Endodermal cell (in vitro differentiated cells): ENCODE data around the gene CD8A. TPM values are rescaled to one million over a fixed set of nuclear protein-coding genes. Genes with fewer than 3 reads are reported as not detected.
"Not testable (repeated sequence)": the region's sequence is repeated elsewhere in the genome, so short reads cannot be mapped to it uniquely, and the experiment has no call there.

Experiments
- DNase-seq: peaks from one replicate; pipeline ENCODE4 v3.0.0-alpha.2; 2017
- H3K27ac ChIP-seq: 2 replicates; pipeline ENCODE4 v1.5.1; 2013; ENCODE audit warnings: mild to moderate bottlenecking, low read depth, low read length, moderate library complexity
- H3K27me3 ChIP-seq: 2 replicates; pipeline ENCODE4 v1.6.1; 2013; ENCODE audit warnings: mild to moderate bottlenecking, low read length, moderate library complexity; ENCODE audit not compliant: insufficient read depth, control insufficient read depth, poor library complexity, severe bottlenecking
- H3K36me3 ChIP-seq: 2 replicates; pipeline ENCODE4 v1.7.0; 2013; ENCODE audit warnings: mild to moderate bottlenecking, low read length, moderate library complexity; ENCODE audit not compliant: control insufficient read depth, insufficient read depth
- H3K4me1 ChIP-seq: one replicate; pipeline ENCODE4 v1.7.0; 2013; ENCODE audit warnings: low read length; ENCODE audit not compliant: control insufficient read depth, insufficient read depth
- H3K4me3 ChIP-seq: 2 replicates; pipeline ENCODE4 v1.5.1; 2013; ENCODE audit warnings: mild to moderate bottlenecking, low read length, moderate library complexity
- H3K9ac ChIP-seq: 2 replicates; pipeline ENCODE4 v1.6.1; 2013; ENCODE audit warnings: mild to moderate bottlenecking, low read length, moderate library complexity; ENCODE audit not compliant: poor library complexity, severe bottlenecking; ENCODE audit errors: extremely low read depth
- H3K9me3 ChIP-seq: 2 replicates; pipeline ENCODE4 v1.6.1; 2013; ENCODE audit warnings: mild to moderate bottlenecking, low read length, moderate library complexity; ENCODE audit not compliant: control insufficient read depth
- H3K27ac Mint-ChIP-seq: 2 replicates; pipeline ENCODE4 v1.8.0; 2020; ENCODE audit warnings: mixed read lengths
- H3K27me3 Mint-ChIP-seq: 2 replicates; pipeline ENCODE4 v1.8.0; 2021; ENCODE audit warnings: mild to moderate bottlenecking, mixed read lengths; ENCODE audit not compliant: insufficient read depth
- H3K36me3 Mint-ChIP-seq: 2 replicates; pipeline ENCODE4 v1.8.0; 2020; ENCODE audit warnings: low read depth, mixed read lengths
- H3K4me1 Mint-ChIP-seq: 2 replicates; pipeline ENCODE4 v1.8.0; 2020; ENCODE audit warnings: mixed read lengths
- H3K4me3 Mint-ChIP-seq: 2 replicates; pipeline ENCODE4 v1.8.0; 2020; ENCODE audit warnings: mild to moderate bottlenecking, moderate library complexity, mixed read lengths
- H3K9me3 Mint-ChIP-seq: 2 replicates; pipeline ENCODE4 v1.8.0; 2020; ENCODE audit warnings: mild to moderate bottlenecking, mixed read lengths
- WGBS, 2 experiments: methylation state at CpG; one replicate each; pipeline versions ENCODE4 v1.1.5 to v1.1.7; 2013; ENCODE audit warnings: missing lambda C conversion rate in 2 of 2, mixed read lengths in 1 of 2; ENCODE audit not compliant: insufficient coverage in 1 of 2, insufficient read length in 1 of 2; 5-methylcytosine and 5-hydroxymethylcytosine counted together
- total RNA-seq, 2 donors: library from RNA; stranded (reverse); fragmentation: NEBNext Ultra II Directional in 1 of 2; extraction: Animal tissue kit (Norgen Biotek cat#: 25700) in 1 of 2; gene quantifications; 2 replicates in 1 of 2; 3 replicates in 1 of 2; pipeline ENCODE4 v1.2.1, GENCODE V29; 2021

Gene CD8A
- total RNA-seq, 2 donors from 2014 or later: 0.18 TPM; not detected in 1

- peaks cover 12% of the 10 kb centered on the region for H3K36me3 Mint-ChIP-seq
- not testable (repeated sequence) for H3K9me3 ChIP-seq, H3K27me3 Mint-ChIP-seq, H3K4me3 Mint-ChIP-seq, H3K4me1 Mint-ChIP-seq, DNase-seq, H3K27ac Mint-ChIP-seq, H3K27me3 ChIP-seq, H3K9ac ChIP-seq, H3K4me3 ChIP-seq, H3K4me1 ChIP-seq, H3K27ac ChIP-seq, H3K36me3 ChIP-seq, H3K9me3 Mint-ChIP-seq
These were observed 51.2 kb downstream of the CD8A start for GRCh38 chr2:86739485-86739884.

GRCh38 chr2:86734896-86735295, 55.8 kb downstream of the CD8A start:
- not testable (repeated sequence) for H3K36me3 Mint-ChIP-seq, H3K4me3 ChIP-seq, H3K27ac ChIP-seq, H3K27ac Mint-ChIP-seq, H3K4me1 Mint-ChIP-seq, H3K9me3 ChIP-seq, H3K36me3 ChIP-seq, H3K4me1 ChIP-seq, H3K27me3 ChIP-seq, H3K27me3 Mint-ChIP-seq, H3K9me3 Mint-ChIP-seq, H3K9ac ChIP-seq, DNase-seq, H3K4me3 Mint-ChIP-seq
- WGBS, 2 experiments: no CpG with 5 or more reads among the region's 1 CpG

Other genes starting within 250 kb of the CD8A start
- gene CHMP3, start 227.5 kb downstream of the CD8A start, total RNA-seq: 10 to 100 TPM; 20.5 to 29.3 TPM
- gene RNF103, start 167.0 kb downstream of the CD8A start, total RNA-seq: 10 to 100 TPM; 11.9 to 17.9 TPM
- 10 to 100 TPM; 45.4 to 49.3 TPM for gene RMND5A, start 70.6 kb downstream of the CD8A start, total RNA-seq
- not detected for gene CD8B, start 71.0 kb upstream of the CD8A start, total RNA-seq
- 10 to 100 TPM in 1 of 2 donors, 1 to 10 TPM in 1; 4.9 to 12.4 TPM for gene RGPD1, start 151.2 kb upstream of the CD8A start, total RNA-seq
- gene PLGLB1, start 230.9 kb upstream of the CD8A start, total RNA-seq: 1 to 10 TPM in 1 of 2 donors, not detected in 1; 2.3 TPM